A549 (cell line): ENCODE measurements around the gene OPCML. TPM values are rescaled to one million over a fixed set of nuclear protein-coding genes. Genes with fewer than 3 reads are reported as not detected.

Experiments
- ATAC-seq, 2 experiments: fragments of 200-7000 bp in 1 of 2; fragments of >200 bp in 1 of 2; cut with Nextera tagmentation in 1 of 2; cut with Tn5 transposase in 1 of 2; 3 replicates each; pipeline versions ENCODE4 v1.8.0 to v1.9.1; 2018 to 2020; ENCODE audit warnings: mild to moderate bottlenecking in 1 of 2, moderate library complexity in 1 of 2
- CTCF ChIA-PET: fragments of 300-600 bp; sonication (Branson Sonifier 250); formaldehyde crosslinking; extraction: SDS; loops from one replicate; lab custom pipeline; 2021; ENCODE audit warnings: antibody characterized with exemption, inconsistent platforms; lab: Yijun Ruan, JAX
- POLR2A ChIA-PET: fragments of 350-600 bp; formaldehyde crosslinking; extraction: SDS; loops from one replicate; lab custom pipeline; 2021; ENCODE audit warnings: antibody characterized with exemption, inconsistent platforms; lab: Yijun Ruan, JAX
- DNase-seq, 2 experiments: peaks; one replicate each; pipeline versions ENCODE4 v3.0.0 to v3.0.0-alpha.2; 2011 to 2016; ENCODE audit warnings: low read depth in 1 of 2, low spot score in 1 of 2
- FAIRE-seq: peaks from 2 replicates; lab custom pipeline; 2011; peaks lifted over from hg19 to GRCh38; lab: Jason Lieb, UNC
- H3K27ac ChIP-seq, 2 experiments: fragments of >200 bp; sonication (Bioruptor Twin); formaldehyde crosslinking; 3 replicates each; pipeline ENCODE4 v1.5.1; 2016 to 2017
- H3K4me1 ChIP-seq: fragments of >200 bp; sonication (Bioruptor Twin); formaldehyde crosslinking; 3 replicates; pipeline ENCODE4 v1.6.1; 2016
- H3K4me2 ChIP-seq: fragments of >200 bp; sonication (Bioruptor Twin); formaldehyde crosslinking; 3 replicates; pipeline ENCODE4 v1.6.1; 2016
- H3K4me3 ChIP-seq: fragments of >200 bp; sonication (Bioruptor Twin); formaldehyde crosslinking; 3 replicates; pipeline ENCODE4 v1.5.1; 2016
- H3K9me3 ChIP-seq: fragments of >200 bp; sonication (Bioruptor Twin); formaldehyde crosslinking; 3 replicates; pipeline ENCODE4 v1.6.1; 2016
- CEBPB ChIP-seq, 2 experiments: fragments of >200 bp in 1 of 2; sonication (Bioruptor Twin) in 1 of 2; formaldehyde crosslinking in 1 of 2; IDR thresholded peaks; 2 replicates each; pipeline ENCODE4 v1.6.1; 2012 to 2016
- CHD2 ChIP-seq: fragments of 150-350 bp; IDR thresholded peaks from 2 replicates; pipeline ENCODE4 v1.6.1; 2014; ENCODE audit warnings: low read length; ENCODE audit not compliant: partially characterized antibody
- E2F6 ChIP-seq: IDR thresholded peaks from 2 replicates; pipeline ENCODE4 v1.6.1; 2012; ENCODE audit warnings: low read depth, borderline replicate concordance
- GATA3 ChIP-seq: IDR thresholded peaks from 2 replicates; pipeline ENCODE4 v1.6.1; 2012; ENCODE audit warnings: borderline replicate concordance
- HDAC2 ChIP-seq: fragments of 200-600 bp; sonication (generic); IDR thresholded peaks from 2 replicates; pipeline ENCODE4 v1.6.1; 2016
- HEYL ChIP-seq: fragments of 250-450 bp; sonication (Bioruptor Pico); IDR thresholded peaks from 2 replicates; pipeline ENCODE4 v1.8.0; 2021; ENCODE audit warnings: mild to moderate bottlenecking, moderate library complexity
- JUN ChIP-seq, 2 experiments: fragments of >200 bp; sonication (Bioruptor Twin); formaldehyde crosslinking; IDR thresholded peaks; 2 replicates in 1 of 2; 3 replicates in 1 of 2; pipeline ENCODE4 v1.6.1; 2016 to 2017
- JUNB ChIP-seq: fragments of >200 bp; sonication (Bioruptor Twin); formaldehyde crosslinking; IDR thresholded peaks from 2 replicates; pipeline ENCODE4 v1.6.1; 2016
- KDM5A ChIP-seq: fragments of 200-600 bp; sonication (generic); IDR thresholded peaks from 2 replicates; pipeline ENCODE4 v1.6.1; 2016; ENCODE audit warnings: antibody characterized with exemption, mild to moderate bottlenecking
- MAFK ChIP-seq: fragments of 450-650 bp; IDR thresholded peaks from 2 replicates; pipeline ENCODE4 v1.6.1; 2014; ENCODE audit not compliant: partially characterized antibody
- MAZ ChIP-seq: fragments of 150-350 bp; IDR thresholded peaks from 2 replicates; pipeline ENCODE4 v1.6.1; 2014; ENCODE audit warnings: antibody characterized with exemption, low read depth, low read length, borderline replicate concordance
- MYC ChIP-seq: IDR thresholded peaks from 2 replicates; pipeline ENCODE4 v1.6.1; 2012; ENCODE audit warnings: mild to moderate bottlenecking, inconsistent platforms, low read length, improper control_type of control experiment, borderline replicate concordance
- POLR2A ChIP-seq: IDR thresholded peaks from 2 replicates; pipeline ENCODE4 v1.6.1; 2012; ENCODE audit warnings: mild to moderate bottlenecking, low read length
- RAD21 ChIP-seq, 2 experiments: fragments of >200 bp in 1 of 2; sonication (Bioruptor Twin) in 1 of 2; formaldehyde crosslinking in 1 of 2; IDR thresholded peaks in 1 of 2; conservative IDR thresholded peaks in 1 of 2; 2 replicates in 1 of 2; 3 replicates in 1 of 2; pipeline ENCODE4 v1.6.1; 2012 to 2018; ENCODE audit warnings: inconsistent platforms in 1 of 2
- RCOR1 ChIP-seq: fragments of 150-350 bp; IDR thresholded peaks from 2 replicates; pipeline ENCODE4 v1.6.1; 2014; ENCODE audit warnings: antibody characterized with exemption, low read length, low read depth
- RFX5 ChIP-seq: fragments of 450-650 bp; IDR thresholded peaks from 2 replicates; pipeline ENCODE4 v1.7.1; 2014; ENCODE audit warnings: antibody characterized with exemption, mild to moderate bottlenecking, moderate library complexity
- SREBF2 ChIP-seq: fragments of 450-650 bp; IDR thresholded peaks from 2 replicates; pipeline ENCODE4 v1.6.1; 2014; ENCODE audit warnings: mild to moderate bottlenecking, moderate library complexity
- USF2 ChIP-seq: fragments of 450-650 bp; IDR thresholded peaks from 2 replicates; pipeline ENCODE4 v1.6.1; 2014; ENCODE audit warnings: antibody characterized with exemption
- ZFP36 ChIP-seq: fragments of 450-650 bp; IDR thresholded peaks from 2 replicates; pipeline ENCODE4 v1.6.1; 2014; ENCODE audit warnings: borderline replicate concordance; ENCODE audit not compliant: partially characterized antibody
- WGBS: methylation state at CpG from one replicate; pipeline ENCODE4 v1.1.6; 2017; ENCODE audit errors: missing lambda C conversion rate; 5-methylcytosine and 5-hydroxymethylcytosine counted together
- polyA plus RNA-seq, 4 experiments: library from polyadenylated mRNA; depleted of rRNA in 3 of 4; stranded (reverse); fragments of >200 nt; fragmentation: RNase III in 1 of 4; extraction: RNeasy Plus Mini Kit Qiagen cat#74134 plus additional on column Dnase treatment in 1 of 4; gene quantifications; 2 replicates in 3 of 4; 3 replicates in 1 of 4; pipeline ENCODE4 v1.2.3, GENCODE V29; 2011 to 2017
- TF ChIP-seq, protein P1 (sequence below): fragments of >200 bp; sonication (Bioruptor Twin); formaldehyde crosslinking; IDR thresholded peaks from 3 replicates; pipeline ENCODE4 v1.6.1; 2016
- TF ChIP-seq, protein P2 (sequence below): IDR thresholded peaks from 2 replicates; pipeline ENCODE4 v1.6.1; 2012
- TF ChIP-seq, protein P3 (sequence below): IDR thresholded peaks from 2 replicates; pipeline ENCODE4 v1.6.1; 2012

The OPCML gene
- polyA plus RNA-seq, 2 of the 4 experiments (the other 2 are of a cell fraction) = not detected

GRCh38 chr11:132501356-132501755, 1030.9 kb downstream of the OPCML start:
- no peak for TF ChIP-seq JUN (IDR thresholded peaks at IDR 0.05)
- TF ChIP-seq E2F6 = no peak
- TF ChIP-seq RCOR1 = no peak
- no peak for TF ChIP-seq RFX5
- TF ChIP-seq, protein P1, sequence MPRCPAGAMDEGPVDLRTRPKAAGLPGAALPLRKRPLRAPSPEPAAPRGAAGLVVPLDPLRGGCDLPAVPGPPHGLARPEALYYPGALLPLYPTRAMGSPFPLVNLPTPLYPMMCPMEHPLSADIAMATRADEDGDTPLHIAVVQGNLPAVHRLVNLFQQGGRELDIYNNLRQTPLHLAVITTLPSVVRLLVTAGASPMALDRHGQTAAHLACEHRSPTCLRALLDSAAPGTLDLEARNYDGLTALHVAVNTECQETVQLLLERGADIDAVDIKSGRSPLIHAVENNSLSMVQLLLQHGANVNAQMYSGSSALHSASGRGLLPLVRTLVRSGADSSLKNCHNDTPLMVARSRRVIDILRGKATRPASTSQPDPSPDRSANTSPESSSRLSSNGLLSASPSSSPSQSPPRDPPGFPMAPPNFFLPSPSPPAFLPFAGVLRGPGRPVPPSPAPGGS = no peak
- TF ChIP-seq ZFP36 = no peak
- TF ChIP-seq MAFK = no peak
- TF ChIP-seq, protein P2, sequence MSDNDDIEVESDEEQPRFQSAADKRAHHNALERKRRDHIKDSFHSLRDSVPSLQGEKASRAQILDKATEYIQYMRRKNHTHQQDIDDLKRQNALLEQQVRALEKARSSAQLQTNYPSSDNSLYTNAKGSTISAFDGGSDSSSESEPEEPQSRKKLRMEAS = no peak
- no peak for TF ChIP-seq MYC
- TF ChIP-seq USF2 = no peak
- TF ChIP-seq JUNB = no peak
- TF ChIP-seq HDAC2 = no peak
- TF ChIP-seq HEYL (CRISPR knock-in tag) = no peak
- TF ChIP-seq, all 56 proteins: peak for 0
- Histone ChIP-seq H3K4me3 (no peak overlapping the region), H3K4me1 (no peaks in the 10 kb centered on the region), H3K9me3 (no peaks in the 10 kb centered on the region), H3K4me2 (no peak overlapping the region), H3K27ac (no peak overlapping the region)
- FAIRE-seq = no peak
- no peak for ATAC-seq
- WGBS = 0% methylated on average over 4 of the region's 4 CpGs
- POLR2A ChIA-PET = no interaction called here
- DNase-seq = no peak
- CTCF ChIA-PET = no interaction called here

DNA sequence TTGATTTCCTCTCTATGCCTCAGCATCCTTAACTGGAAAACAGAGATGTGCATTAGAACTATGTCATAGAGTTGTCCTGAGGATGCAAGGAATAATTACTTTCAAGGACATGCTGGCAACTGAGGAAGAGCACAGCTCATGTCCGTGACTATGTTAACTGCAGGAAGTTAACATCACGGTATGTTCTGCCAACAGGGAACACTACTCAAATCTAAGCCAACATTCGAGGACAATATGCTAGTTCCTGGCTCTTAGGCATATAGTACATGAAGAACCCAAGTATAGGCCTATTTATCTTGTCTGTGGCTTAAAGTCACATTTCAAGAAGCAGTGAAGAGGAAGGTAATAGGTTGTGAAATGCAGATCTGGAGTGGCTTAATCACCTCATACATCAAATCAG, 1032.6 kb downstream of the OPCML start:
- ChIA-PET POLR2A (no interaction called here), CTCF (no interaction called here)
- Histone ChIP-seq H3K27ac (no peak overlapping the region), H3K4me3 (no peak overlapping the region), H3K4me1 (no peaks in the 10 kb centered on the region), H3K4me2 (no peak overlapping the region), H3K9me3 (no peaks in the 10 kb centered on the region)
- 0% methylated on average over 3 of the region's 3 CpGs for WGBS
- no peak for DNase-seq
- ATAC-seq = no peak
- TF ChIP-seq POLR2A (no peak), SREBF2 (no peak), RCOR1 (no peak), GATA3 (no peak), CHD2 (no peak), MAZ (no peak), RAD21 (conservative IDR thresholded peaks at IDR 0.05 in 1 of 2, IDR thresholded peaks at IDR 0.05 in 1 of 2) (no peak), E2F6 (no peak)
- TF ChIP-seq, protein P2 = no peak
- TF ChIP-seq, protein P3, sequence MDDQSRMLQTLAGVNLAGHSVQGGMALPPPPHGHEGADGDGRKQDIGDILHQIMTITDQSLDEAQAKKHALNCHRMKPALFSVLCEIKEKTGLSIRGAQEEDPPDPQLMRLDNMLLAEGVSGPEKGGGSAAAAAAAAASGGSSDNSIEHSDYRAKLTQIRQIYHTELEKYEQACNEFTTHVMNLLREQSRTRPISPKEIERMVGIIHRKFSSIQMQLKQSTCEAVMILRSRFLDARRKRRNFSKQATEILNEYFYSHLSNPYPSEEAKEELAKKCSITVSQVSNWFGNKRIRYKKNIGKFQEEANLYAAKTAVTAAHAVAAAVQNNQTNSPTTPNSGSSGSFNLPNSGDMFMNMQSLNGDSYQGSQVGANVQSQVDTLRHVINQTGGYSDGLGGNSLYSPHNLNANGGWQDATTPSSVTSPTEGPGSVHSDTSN = no peak
- no peak for FAIRE-seq

DNA sequence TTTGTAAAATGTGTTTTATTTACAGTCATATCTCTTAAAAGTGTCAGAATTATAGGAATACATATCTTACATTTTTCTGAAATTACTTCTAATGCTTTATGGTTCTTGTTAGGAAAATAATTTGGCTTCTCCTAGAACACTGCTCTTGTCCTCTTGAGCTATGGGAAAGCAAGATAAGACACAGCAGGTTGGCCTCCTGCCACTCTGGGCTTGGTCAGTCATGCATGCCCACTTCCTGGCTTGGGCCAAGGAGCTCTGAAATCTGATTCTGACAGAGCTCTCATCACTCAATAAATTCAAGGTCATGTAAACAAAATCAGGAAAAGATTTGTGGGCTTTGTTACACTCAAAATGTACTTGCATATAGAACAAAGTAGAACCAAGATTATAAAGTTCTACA, 1036.0 kb downstream of the OPCML start:
- ChIA-PET CTCF (no interaction called here), POLR2A (no interaction called here)
- DNase-seq = no peak

More for the DNA sequence above, 1036.0 kb downstream of the OPCML start:
- H3K9me3 ChIP-seq = no peaks in the 10 kb centered on the region
- H3K27ac ChIP-seq = no peak overlapping the region
- no peak overlapping the region for H3K4me2 ChIP-seq
- H3K4me1 ChIP-seq = no peaks in the 10 kb centered on the region
- FAIRE-seq (no peak), ATAC-seq (no peak)
- H3K4me3 ChIP-seq = no peak overlapping the region
- TF ChIP-seq CEBPB (IDR thresholded peaks at IDR 0.05) (no peak), MAFK (no peak), RCOR1 (no peak), E2F6 (no peak), KDM5A (no peak)
